Kidney epithelial cell (primary cell): ENCODE results near the gene TRIM28. TPM values are rescaled to one million over a fixed set of nuclear protein-coding genes. Genes with fewer than 3 reads are reported as not detected.

Experiments
- DNase-seq: peaks from one replicate; pipeline ENCODE4 v3.0.0-alpha.2; 2010; ENCODE audit warnings: low read depth
- H3K27me3 ChIP-seq: 2 replicates; pipeline ENCODE4 v1.6.0; 2011; ENCODE audit warnings: low read length; ENCODE audit not compliant: control insufficient read depth, insufficient read depth
- H3K36me3 ChIP-seq: 2 replicates; pipeline ENCODE4 v1.5.1; 2011; ENCODE audit warnings: low read length; ENCODE audit not compliant: control insufficient read depth, insufficient read depth
- H3K4me3 ChIP-seq: 2 replicates; pipeline ENCODE4 v1.5.1; 2011; ENCODE audit warnings: low read depth, mild to moderate bottlenecking, control low read depth, low read length
- total RNA-seq: library from RNA; depleted of rRNA; stranded (reverse); fragments of >200 nt; gene quantifications from 2 replicates; pipeline ENCODE4 v1.2.3, GENCODE V29; 2015
- TF ChIP-seq, protein P1 (sequence below): IDR thresholded peaks from 2 replicates; pipeline ENCODE4 v1.5.1; 2011; ENCODE audit warnings: mild to moderate bottlenecking, moderate library complexity, low read length, control low read depth, inconsistent platforms; ENCODE audit not compliant: insufficient read depth, poor library complexity, severe bottlenecking

The TRIM28 gene
- total RNA-seq, 1 donor from 2014 or later: 381 TPM

DNA sequence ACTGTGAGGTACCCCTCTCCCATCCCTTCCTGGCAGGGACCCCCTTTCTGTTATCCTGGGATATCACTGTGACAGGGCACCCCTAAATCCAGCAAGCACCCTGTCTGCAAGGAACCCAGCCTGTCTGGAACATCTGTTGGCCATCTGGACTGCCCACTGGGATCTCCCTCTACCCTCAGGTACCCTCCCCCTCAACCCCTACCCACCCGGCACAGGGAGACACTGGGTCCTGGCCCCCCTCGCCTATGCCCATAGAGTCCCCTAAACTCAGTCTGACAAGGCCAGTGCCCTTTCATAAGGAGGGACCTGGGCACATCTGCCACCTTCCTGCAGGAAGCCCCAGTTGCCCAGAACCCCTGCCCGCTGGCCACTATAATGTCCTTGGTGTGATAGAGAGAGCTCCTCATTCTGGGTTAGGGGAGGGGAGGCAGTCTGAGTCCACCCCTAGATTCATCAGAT lies 29.3 kb upstream of the TRIM28 start:
- no peaks in the 10 kb centered on the region for H3K36me3 ChIP-seq
- H3K4me3 ChIP-seq: peak overlapping the region; percentile 43

DNA sequence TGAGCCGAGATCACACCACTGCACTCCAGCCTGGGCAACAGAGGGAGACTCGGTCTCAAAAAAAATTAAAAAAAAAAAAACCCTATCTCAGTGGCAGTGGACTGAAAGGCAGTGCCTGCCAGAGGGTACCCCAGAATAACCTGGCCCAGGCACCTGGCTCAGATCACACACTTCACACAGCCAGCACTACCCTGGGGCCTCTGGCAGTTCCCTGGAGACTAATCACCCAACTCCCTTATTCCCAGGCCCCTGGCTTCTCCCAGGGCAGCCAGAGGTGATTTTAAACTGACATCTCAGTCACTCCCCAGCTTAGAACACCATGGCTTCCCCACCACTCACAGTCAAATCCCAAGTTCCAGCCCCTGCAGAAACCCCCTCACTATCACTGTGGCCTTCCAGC lies 28.6 kb upstream of the TRIM28 start:
- no peak overlapping the region for H3K4me3 ChIP-seq
- TF ChIP-seq, protein P1, sequence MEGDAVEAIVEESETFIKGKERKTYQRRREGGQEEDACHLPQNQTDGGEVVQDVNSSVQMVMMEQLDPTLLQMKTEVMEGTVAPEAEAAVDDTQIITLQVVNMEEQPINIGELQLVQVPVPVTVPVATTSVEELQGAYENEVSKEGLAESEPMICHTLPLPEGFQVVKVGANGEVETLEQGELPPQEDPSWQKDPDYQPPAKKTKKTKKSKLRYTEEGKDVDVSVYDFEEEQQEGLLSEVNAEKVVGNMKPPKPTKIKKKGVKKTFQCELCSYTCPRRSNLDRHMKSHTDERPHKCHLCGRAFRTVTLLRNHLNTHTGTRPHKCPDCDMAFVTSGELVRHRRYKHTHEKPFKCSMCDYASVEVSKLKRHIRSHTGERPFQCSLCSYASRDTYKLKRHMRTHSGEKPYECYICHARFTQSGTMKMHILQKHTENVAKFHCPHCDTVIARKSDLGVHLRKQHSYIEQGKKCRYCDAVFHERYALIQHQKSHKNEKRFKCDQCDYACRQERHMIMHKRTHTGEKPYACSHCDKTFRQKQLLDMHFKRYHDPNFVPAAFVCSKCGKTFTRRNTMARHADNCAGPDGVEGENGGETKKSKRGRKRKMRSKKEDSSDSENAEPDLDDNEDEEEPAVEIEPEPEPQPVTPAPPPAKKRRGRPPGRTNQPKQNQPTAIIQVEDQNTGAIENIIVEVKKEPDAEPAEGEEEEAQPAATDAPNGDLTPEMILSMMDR: no peak
- DNase-seq: no peak
- H3K27me3 ChIP-seq: no peaks in the 10 kb centered on the region
- H3K36me3 ChIP-seq: no peaks in the 10 kb centered on the region

More for the DNA sequence above, 29.3 kb upstream of the TRIM28 start:
- TF ChIP-seq, protein P1: no peak
- H3K27me3 ChIP-seq: no peaks in the 10 kb centered on the region
- no peak for DNase-seq

DNA sequence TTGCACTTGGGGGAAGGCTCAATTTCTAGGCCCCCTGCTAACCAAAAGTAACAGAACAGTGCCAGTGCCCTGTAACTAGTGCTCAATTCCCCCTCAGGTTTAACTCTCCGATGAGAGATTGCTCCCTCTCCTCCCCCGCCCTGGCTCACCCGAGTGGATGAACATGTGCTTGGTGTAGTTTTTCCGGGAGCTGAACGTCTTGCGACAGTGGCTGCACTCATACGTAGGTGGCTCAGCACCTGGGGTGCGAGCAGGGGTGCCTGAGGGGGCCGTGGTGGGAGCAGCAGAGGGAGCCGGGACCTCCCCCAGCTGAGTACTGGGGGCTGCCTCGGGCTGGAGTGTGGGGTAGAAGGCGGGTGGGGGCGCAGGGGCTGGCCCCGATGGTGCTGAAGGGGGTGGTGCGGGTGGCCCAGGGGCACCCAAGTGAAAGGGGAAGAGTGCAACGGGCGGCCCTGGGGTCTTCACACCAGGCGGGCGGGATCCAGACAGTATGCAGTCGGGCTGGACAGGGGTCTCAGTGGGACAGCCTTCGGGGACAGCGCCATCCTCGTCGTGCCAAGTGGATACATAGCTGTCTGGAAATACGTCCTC lies 27.5 kb upstream of the TRIM28 start:
- Histone ChIP-seq H3K36me3 (no peaks in the 10 kb centered on the region), H3K4me3 (no peak overlapping the region), H3K27me3 (no peaks in the 10 kb centered on the region)
- TF ChIP-seq, protein P1: no peak
- no peak for DNase-seq

DNA sequence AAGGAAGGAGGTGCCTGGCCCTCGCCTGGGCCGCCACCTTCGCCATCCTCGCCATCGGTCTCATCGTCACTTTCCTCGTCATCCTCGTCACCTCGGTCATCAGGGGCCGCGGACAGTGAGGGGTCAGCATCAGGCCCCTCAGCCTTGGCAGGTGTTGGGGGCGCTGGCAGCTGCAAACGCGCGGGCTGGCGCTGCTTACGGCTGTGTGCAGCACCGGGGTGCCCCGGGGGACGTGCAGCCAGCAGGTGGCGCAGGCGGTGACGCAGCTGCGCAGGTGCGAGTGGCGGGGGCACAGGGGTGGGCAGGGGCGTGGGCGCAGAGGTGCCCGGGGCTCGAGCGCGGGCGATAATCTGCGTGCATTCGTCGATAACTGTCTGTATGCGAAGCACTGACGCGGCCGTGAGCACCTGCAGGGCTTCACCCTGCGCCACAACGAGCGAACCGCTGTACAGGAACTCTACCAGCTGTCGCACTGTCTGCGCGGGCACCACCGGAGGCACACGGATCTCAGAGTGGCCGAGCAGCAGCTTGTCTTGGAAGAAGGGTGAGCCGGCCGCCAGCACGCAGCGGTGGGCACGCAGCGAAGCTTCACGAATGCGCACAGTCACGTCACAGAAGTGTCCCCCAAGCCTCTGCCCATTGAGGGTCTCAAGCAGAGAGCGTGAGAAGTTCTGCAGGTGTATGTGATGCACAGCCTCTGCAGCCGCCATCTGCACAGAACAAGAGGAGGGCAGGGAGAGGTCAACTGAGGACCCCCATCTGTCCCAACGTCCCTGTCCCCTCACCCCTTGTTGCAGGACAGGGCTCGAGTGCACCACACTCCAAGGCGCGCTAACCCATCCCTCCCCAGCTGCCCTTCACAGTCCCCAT lies 26.7 kb upstream of the TRIM28 start:
- TF ChIP-seq, protein P1: no peak
- DNase-seq: no peak
- H3K36me3 ChIP-seq: no peaks in the 10 kb centered on the region

DNA sequence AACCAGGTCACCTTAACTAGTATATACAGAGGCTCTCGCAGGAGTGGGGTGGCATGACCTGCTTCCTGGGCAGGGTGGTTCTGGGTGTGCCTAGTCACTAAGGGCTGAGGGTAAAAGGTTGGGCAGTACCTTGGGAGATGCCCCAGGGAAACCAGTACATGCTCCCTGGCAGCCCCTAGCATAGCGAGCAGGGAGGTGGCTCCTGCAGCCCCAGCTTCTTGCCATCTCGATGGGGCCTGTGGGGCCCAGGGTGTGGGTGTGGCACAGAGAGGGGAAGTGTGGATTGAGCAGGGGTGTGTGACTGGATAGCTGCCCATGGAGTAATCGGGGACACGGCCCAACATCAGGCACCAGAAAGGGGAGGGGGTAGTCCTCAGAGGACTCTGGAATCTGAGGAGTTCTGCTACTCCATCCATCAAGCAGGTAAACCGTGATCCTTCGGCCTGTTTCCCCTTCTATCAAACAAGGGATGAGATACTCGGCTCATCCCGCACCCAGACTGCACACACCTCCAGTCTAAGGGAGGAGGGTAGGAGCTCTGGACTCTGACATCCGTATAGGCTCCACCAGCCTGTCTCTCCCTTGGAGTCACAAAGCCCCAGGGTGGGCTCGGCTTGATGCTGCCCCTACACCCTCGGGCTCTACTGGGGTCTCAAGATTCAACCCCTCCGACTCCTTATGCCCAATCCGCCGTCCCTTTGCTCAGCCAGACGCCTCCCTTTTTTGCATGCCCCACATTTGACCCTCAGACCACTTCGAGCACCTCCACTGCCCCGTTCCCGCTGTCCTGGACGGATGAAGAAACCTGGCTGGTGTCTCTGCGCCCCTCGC lies 25.4 kb upstream of the TRIM28 start:
- no peak for DNase-seq
- peak overlapping the region; percentile 92 for H3K4me3 ChIP-seq
- no peaks in the 10 kb centered on the region for H3K36me3 ChIP-seq
- TF ChIP-seq, protein P1: no peak
- H3K27me3 ChIP-seq: no peaks in the 10 kb centered on the region

More for the DNA sequence above, 26.7 kb upstream of the TRIM28 start:
- Histone ChIP-seq H3K27me3 (no peaks in the 10 kb centered on the region), H3K4me3 (no peak overlapping the region)
